ENCODE data around the gene MITF. TPM values are rescaled to one million over a fixed set of nuclear protein-coding genes. Genes with fewer than 3 reads are reported as not detected.

MITF gene
- total RNA-seq, 1 experiment from 2014 or later, result 40.3 TPM

DNA sequence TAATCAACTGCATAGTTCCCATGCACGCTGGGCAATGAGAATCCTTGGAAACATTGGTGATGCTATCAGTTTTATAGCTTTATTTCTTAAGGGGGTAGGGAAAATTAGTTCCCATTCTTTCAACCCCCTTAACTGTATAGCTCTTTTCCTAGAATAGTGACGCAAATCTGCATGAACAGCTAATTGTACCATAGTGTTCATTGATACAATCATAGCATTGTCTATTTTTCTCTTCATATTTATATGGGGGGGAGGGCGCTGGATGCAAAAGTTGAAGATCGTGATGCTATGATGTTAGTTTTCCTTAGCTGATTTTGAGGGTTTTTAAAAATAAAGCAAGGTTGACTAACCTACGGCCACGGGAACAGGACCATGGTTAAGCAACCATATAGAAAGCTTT is 227.9 kb downstream of the MITF start:
- Mint-ChIP-seq H3K9me3 (ENCODE audit: low read depth, unreplicated experiment) (no peaks in the 10 kb centered on the region), H3K27me3 (ENCODE audit: unreplicated experiment) (no peaks in the 10 kb centered on the region), H3K4me3 (ENCODE audit: low read depth, unreplicated experiment) (no peak overlapping the region), H3K27ac (ENCODE audit: unreplicated experiment) (no peak overlapping the region), H3K4me1 (ENCODE audit: low read depth, unreplicated experiment) (no peaks in the 10 kb centered on the region), H3K36me3 (ENCODE audit: insufficient read depth, unreplicated experiment) (peaks cover 18% of the 10 kb centered on the region)
- no peak for DNase-seq
- BruUV-seq (replicated peaks), result no TSS peak
- TF ChIP-seq, protein P1, sequence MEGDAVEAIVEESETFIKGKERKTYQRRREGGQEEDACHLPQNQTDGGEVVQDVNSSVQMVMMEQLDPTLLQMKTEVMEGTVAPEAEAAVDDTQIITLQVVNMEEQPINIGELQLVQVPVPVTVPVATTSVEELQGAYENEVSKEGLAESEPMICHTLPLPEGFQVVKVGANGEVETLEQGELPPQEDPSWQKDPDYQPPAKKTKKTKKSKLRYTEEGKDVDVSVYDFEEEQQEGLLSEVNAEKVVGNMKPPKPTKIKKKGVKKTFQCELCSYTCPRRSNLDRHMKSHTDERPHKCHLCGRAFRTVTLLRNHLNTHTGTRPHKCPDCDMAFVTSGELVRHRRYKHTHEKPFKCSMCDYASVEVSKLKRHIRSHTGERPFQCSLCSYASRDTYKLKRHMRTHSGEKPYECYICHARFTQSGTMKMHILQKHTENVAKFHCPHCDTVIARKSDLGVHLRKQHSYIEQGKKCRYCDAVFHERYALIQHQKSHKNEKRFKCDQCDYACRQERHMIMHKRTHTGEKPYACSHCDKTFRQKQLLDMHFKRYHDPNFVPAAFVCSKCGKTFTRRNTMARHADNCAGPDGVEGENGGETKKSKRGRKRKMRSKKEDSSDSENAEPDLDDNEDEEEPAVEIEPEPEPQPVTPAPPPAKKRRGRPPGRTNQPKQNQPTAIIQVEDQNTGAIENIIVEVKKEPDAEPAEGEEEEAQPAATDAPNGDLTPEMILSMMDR (IDR thresholded peaks at IDR 0.05; ENCODE audit: unreplicated experiment), result no peak
- intact Hi-C loops (cut with micrococcal nuclease; ENCODE audit: unreplicated experiment), result no loop called here
- CTCF ChIA-PET, result no interaction called here

DNA sequence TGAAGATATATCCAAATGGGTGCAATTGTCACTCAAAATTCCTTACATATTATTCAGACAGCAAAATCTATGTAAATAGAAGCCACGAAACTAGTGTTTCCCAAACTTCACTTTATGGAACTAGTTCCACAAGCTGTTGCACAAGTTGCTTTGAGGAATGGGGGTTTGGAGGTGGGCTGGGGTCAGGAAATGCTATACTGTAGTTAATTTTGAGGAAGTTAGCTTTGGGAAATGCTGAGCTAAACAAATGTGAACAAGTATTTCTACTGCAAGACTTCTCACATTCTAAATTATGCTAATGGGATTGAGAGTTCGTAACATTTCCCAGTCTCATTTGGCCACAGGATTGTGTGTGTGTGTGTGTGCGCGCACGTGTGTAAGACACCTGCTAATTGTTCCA is 231.6 kb downstream of the MITF start:
- no peak overlapping the region for H3K27ac Mint-ChIP-seq (ENCODE audit: unreplicated experiment)
- intact Hi-C loops (cut with micrococcal nuclease; ENCODE audit: unreplicated experiment), result no loop called here
- CTCF ChIA-PET, result interaction anchor here (0.9 kb wide), 1 partner anchor 14 kb away, joined by 3 read pairs; no protein-coding TSS in a partner anchor
- no peaks in the 10 kb centered on the region for H3K9me3 Mint-ChIP-seq (ENCODE audit: low read depth, unreplicated experiment)
- no peak for DNase-seq
- no peak overlapping the region for H3K4me3 Mint-ChIP-seq (ENCODE audit: low read depth, unreplicated experiment)
- no peaks in the 10 kb centered on the region for H3K27me3 Mint-ChIP-seq (ENCODE audit: unreplicated experiment)
- BruUV-seq (replicated peaks), result no TSS peak
- TF ChIP-seq, protein P1 (IDR thresholded peaks at IDR 0.05; ENCODE audit: unreplicated experiment), result no peak
- no peaks in the 10 kb centered on the region for H3K4me1 Mint-ChIP-seq (ENCODE audit: low read depth, unreplicated experiment)
- peaks cover 4% of the 10 kb centered on the region for H3K36me3 Mint-ChIP-seq (ENCODE audit: insufficient read depth, unreplicated experiment)

DNA sequence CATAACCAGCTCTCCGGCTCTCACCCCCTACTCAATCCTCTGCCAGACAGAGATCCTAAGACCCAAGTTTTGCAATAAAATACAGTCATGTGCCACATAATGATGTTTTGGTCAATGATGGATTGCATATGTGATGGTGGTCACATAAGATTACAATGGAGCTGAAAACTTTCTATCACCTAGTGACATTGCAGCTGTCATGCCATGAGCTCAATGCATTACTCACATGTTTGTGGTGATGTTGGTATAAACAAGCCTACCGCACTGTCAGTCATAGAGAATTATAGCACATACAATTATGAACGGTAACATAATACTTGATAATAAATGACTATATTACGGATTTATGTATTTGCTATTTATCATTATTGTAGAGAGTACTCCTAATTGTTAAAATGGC is 233.4 kb downstream of the MITF start:
- H3K4me1 Mint-ChIP-seq (ENCODE audit: low read depth, unreplicated experiment), result no peaks in the 10 kb centered on the region
- CTCF ChIA-PET, result no interaction called here

DNA sequence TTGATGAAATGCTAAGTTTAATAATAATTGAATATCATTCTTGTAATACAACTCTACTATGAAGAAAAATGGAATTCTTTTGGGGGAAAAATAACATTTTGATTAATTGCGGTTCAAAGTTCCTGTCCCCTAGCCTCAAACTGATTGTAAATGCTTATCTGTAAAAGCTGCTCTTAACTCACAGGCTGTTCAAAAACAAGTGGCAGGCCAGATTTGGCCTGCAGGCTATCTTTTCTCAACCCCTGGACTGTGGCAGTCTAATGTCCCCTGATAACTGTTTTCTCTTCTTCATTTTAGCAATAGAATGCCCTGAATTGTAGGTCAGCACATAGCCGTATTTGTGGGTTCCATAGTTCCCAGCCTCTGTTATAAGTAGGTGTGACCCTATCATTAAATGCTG is 236.8 kb downstream of the MITF start:
- Mint-ChIP-seq H3K27ac (ENCODE audit: unreplicated experiment) (no peak overlapping the region), H3K4me3 (ENCODE audit: low read depth, unreplicated experiment) (no peak overlapping the region), H3K9me3 (ENCODE audit: low read depth, unreplicated experiment) (peaks cover 6% of the 10 kb centered on the region), H3K27me3 (ENCODE audit: unreplicated experiment) (no peaks in the 10 kb centered on the region), H3K4me1 (ENCODE audit: low read depth, unreplicated experiment) (no peaks in the 10 kb centered on the region), H3K36me3 (ENCODE audit: insufficient read depth, unreplicated experiment) (no peaks in the 10 kb centered on the region)
- TF ChIP-seq, protein P1 (IDR thresholded peaks at IDR 0.05; ENCODE audit: unreplicated experiment), result no peak
- no TSS peak for BruUV-seq (replicated peaks)
- CTCF ChIA-PET, result interaction anchor here (0.6 kb wide), 1 partner anchor 1852 kb away, joined by 4 read pairs; no protein-coding TSS in a partner anchor
- intact Hi-C loops (cut with micrococcal nuclease; ENCODE audit: unreplicated experiment), result no loop called here
- no peak for DNase-seq

More for the DNA sequence above, 233.4 kb downstream of the MITF start:
- no peak overlapping the region for H3K27ac Mint-ChIP-seq (ENCODE audit: unreplicated experiment)
- peaks cover under 1% of the 10 kb centered on the region for H3K9me3 Mint-ChIP-seq (ENCODE audit: low read depth, unreplicated experiment)
- TF ChIP-seq, protein P1 (IDR thresholded peaks at IDR 0.05; ENCODE audit: unreplicated experiment), result no peak
- no peak overlapping the region for H3K4me3 Mint-ChIP-seq (ENCODE audit: low read depth, unreplicated experiment)
- no peaks in the 10 kb centered on the region for H3K36me3 Mint-ChIP-seq (ENCODE audit: insufficient read depth, unreplicated experiment)
- H3K27me3 Mint-ChIP-seq (ENCODE audit: unreplicated experiment), result no peaks in the 10 kb centered on the region
- no TSS peak for BruUV-seq (replicated peaks)
- intact Hi-C loops (cut with micrococcal nuclease; ENCODE audit: unreplicated experiment), result no loop called here
- DNase-seq, result no peak

All from Calu3 (cell line).